Activated CD8-positive, alpha-beta T cell treated with anti-CD3 and anti-CD28 coated beads for 36 hours (primary cell): ENCODE measurements around the gene IFNE. TPM values are rescaled to one million over a fixed set of nuclear protein-coding genes. Genes with fewer than 3 reads are reported as not detected.

Experiments used
- ATAC-seq: fragments of 200-7000 bp; cut with Tn5 transposase; one replicate; pipeline ENCODE4 v1.10.0; 2021; ENCODE audit warnings: mild to moderate bottlenecking, moderate library complexity
- CTCF ChIA-PET: fragments of 350-600 bp; sonication (Branson Sonifier 250); formaldehyde crosslinking; loops from one replicate; lab custom pipeline; 2021; ENCODE audit warnings: antibody characterized with exemption; lab: Charles Lee
- POLR2A ChIA-PET: fragments of 350-600 bp; sonication (Branson Sonifier 250); formaldehyde crosslinking; loops from one replicate; lab custom pipeline; 2021; ENCODE audit warnings: antibody characterized with exemption; lab: Charles Lee
- DNase-seq: peaks from one replicate; pipeline ENCODE4 v3.0.0-alpha.2; 2020
- H3K27ac Mint-ChIP-seq: one replicate; pipeline ENCODE4 v1.8.0; 2021; ENCODE audit warnings: mild to moderate bottlenecking, mixed read lengths
- H3K27me3 Mint-ChIP-seq: one replicate; pipeline ENCODE4 v1.8.0; 2021; ENCODE audit warnings: mixed read lengths
- H3K36me3 Mint-ChIP-seq: one replicate; pipeline ENCODE4 v1.8.0; 2021; ENCODE audit warnings: low read depth, mixed read lengths
- H3K4me1 Mint-ChIP-seq: one replicate; pipeline ENCODE4 v1.8.0; 2021; ENCODE audit warnings: low read depth, mixed read lengths
- H3K4me3 Mint-ChIP-seq: one replicate; pipeline ENCODE4 v1.8.0; 2021; ENCODE audit warnings: mild to moderate bottlenecking, moderate library complexity, mixed read lengths
- H3K9me3 Mint-ChIP-seq: one replicate; pipeline ENCODE4 v1.8.0; 2021; ENCODE audit warnings: mixed read lengths
- CTCF ChIP-seq: fragments of 200-600 bp; IDR thresholded peaks from one replicate; pipeline ENCODE4 v1.8.0; 2022; ENCODE audit warnings: antibody characterized with exemption, mild to moderate bottlenecking
- intact Hi-C: fragments of 100-400 bp; cut with micrococcal nuclease; formaldehyde crosslinking; loops from one replicate; pipeline ENCODE4 v1.10.0; 2022
- total RNA-seq, 2 experiments: library from RNA; stranded (reverse); gene quantifications; one replicate each; pipeline ENCODE4 v1.2.3, GENCODE V29; 2021

IFNE gene
- total RNA-seq, 2 experiments from 2014 or later, result not detected

GRCh38 chr9:21502586-21502985 is 20.5 kb upstream of the IFNE start:
- ATAC-seq (no peak), DNase-seq (no peak)
- no peak overlapping the region for H3K4me3 Mint-ChIP-seq
- POLR2A ChIA-PET, result no interaction called here
- H3K4me1 Mint-ChIP-seq, result peaks cover 10% of the 10 kb centered on the region
- CTCF ChIA-PET, result interaction anchor here (1.2 kb wide), 1 partner anchor 9 kb away, joined by 3 read pairs; no protein-coding TSS in a partner anchor
- intact Hi-C loops, result no loop called here
- no peaks in the 10 kb centered on the region for H3K27me3 Mint-ChIP-seq
- H3K9me3 Mint-ChIP-seq, result no peaks in the 10 kb centered on the region
- no peaks in the 10 kb centered on the region for H3K36me3 Mint-ChIP-seq
- TF ChIP-seq CTCF, result no peak
- H3K27ac Mint-ChIP-seq, result no peak overlapping the region

GRCh38 chr9:21499912-21500311 is 17.8 kb upstream of the IFNE start:
- H3K4me3 Mint-ChIP-seq, result no peak overlapping the region
- H3K27me3 Mint-ChIP-seq, result no peaks in the 10 kb centered on the region
- no peaks in the 10 kb centered on the region for H3K36me3 Mint-ChIP-seq
- DNase-seq (no peak), ATAC-seq (no peak)
- no peak for TF ChIP-seq CTCF
- CTCF ChIA-PET, result interaction anchor here (1.8 to 1.9 kb wide), 2 partner anchors 10 to 65 kb away, joined by 4 to 8 read pairs; no protein-coding TSS in a partner anchor
- intact Hi-C loops, result no loop called here
- H3K27ac Mint-ChIP-seq, result no peak overlapping the region
- POLR2A ChIA-PET, result interaction anchor here (0.7 kb wide), 1 partner anchor 20 kb away, joined by 3 read pairs; no protein-coding TSS in a partner anchor
- no peaks in the 10 kb centered on the region for H3K9me3 Mint-ChIP-seq
- peaks cover 9% of the 10 kb centered on the region for H3K4me1 Mint-ChIP-seq

GRCh38 chr9:21491756-21492155 is 9.6 kb upstream of the IFNE start:
- H3K27me3 Mint-ChIP-seq, result no peaks in the 10 kb centered on the region
- ChIA-PET CTCF (interaction anchor here (1.2 to 1.4 kb wide), 2 partner anchors 26 to 297 kb away, joined by 4 read pairs; no protein-coding TSS in a partner anchor), POLR2A (no interaction called here)
- H3K4me3 Mint-ChIP-seq, result no peak overlapping the region
- no peak for DNase-seq
- TF ChIP-seq CTCF, result no peak
- no peaks in the 10 kb centered on the region for H3K36me3 Mint-ChIP-seq
- H3K9me3 Mint-ChIP-seq, result no peaks in the 10 kb centered on the region
- no peak overlapping the region for H3K27ac Mint-ChIP-seq
- peaks cover 6% of the 10 kb centered on the region for H3K4me1 Mint-ChIP-seq
- no peak for ATAC-seq
- intact Hi-C loops, result no loop called here

- H3K27me3 Mint-ChIP-seq, result no peaks in the 10 kb centered on the region
- CTCF ChIA-PET, result interaction anchor here (0.9 kb wide), 1 partner anchor 47 kb away, joined by 3 read pairs; no protein-coding TSS in a partner anchor
- peaks cover 11% of the 10 kb centered on the region for H3K4me1 Mint-ChIP-seq
- TF ChIP-seq CTCF, result no peak
- no peak overlapping the region for H3K4me3 Mint-ChIP-seq
- ATAC-seq (no peak), DNase-seq (no peak)
- H3K27ac Mint-ChIP-seq, result no peak overlapping the region
- intact Hi-C loops, result no loop called here
- H3K9me3 Mint-ChIP-seq, result peaks cover 10% of the 10 kb centered on the region
- POLR2A ChIA-PET, result interaction anchor here (1.2 kb wide), 1 partner anchor 9 kb away, joined by 3 read pairs; no protein-coding TSS in a partner anchor
- no peaks in the 10 kb centered on the region for H3K36me3 Mint-ChIP-seq
These were observed 550 bp downstream of the IFNE start for GRCh38 chr9:21481470-21482056.

GRCh38 chr9:21479152-21479702 is 2.9 kb downstream of the IFNE start:
- ATAC-seq, result no peak
- CTCF ChIA-PET, result interaction anchor here (1.0 kb wide), 1 partner anchor 310 kb away, joined by 3 read pairs; no protein-coding TSS in a partner anchor
- Mint-ChIP-seq H3K27ac (no peak overlapping the region), H3K4me3 (no peak overlapping the region), H3K36me3 (no peaks in the 10 kb centered on the region), H3K9me3 (no peaks in the 10 kb centered on the region), H3K4me1 (peaks cover 11% of the 10 kb centered on the region), H3K27me3 (peaks cover 3% of the 10 kb centered on the region)
- no peak for TF ChIP-seq CTCF
- intact Hi-C loops, result loop anchor here (10.0 kb wide), 1 partner anchor 136 kb away; no protein-coding TSS in a partner anchor
- POLR2A ChIA-PET, result no interaction called here
- DNase-seq, result no peak
